Fibroblast of skin of back (primary cell): ENCODE measurements around the gene GMDS.
"Not testable (repeated sequence)": the region's sequence is repeated elsewhere in the genome, so short reads cannot be mapped to it uniquely, and the experiment has no call there.

Source experiments
- DNase-seq: peaks from one replicate; pipeline ENCODE4 v3.0.0-alpha.2; 2013

GMDS gene

GRCh38 chr6:1703091-1703855, 542.1 kb downstream of the GMDS start:
- DNase-seq = no peak

- no peak for DNase-seq
These were observed 542.8 kb downstream of the GMDS start for GRCh38 chr6:1702580-1703051.

- DNase-seq = peak; percentile 98
These were observed 543.6 kb downstream of the GMDS start for GRCh38 chr6:1701668-1702353.

- peak; percentile 57 for DNase-seq
These were observed 545.0 kb downstream of the GMDS start for GRCh38 chr6:1700278-1700967.

- no peak for DNase-seq
These were observed 546.9 kb downstream of the GMDS start for GRCh38 chr6:1698527-1698926.

GRCh38 chr6:1697688-1698351, 547.6 kb downstream of the GMDS start:
- DNase-seq = no peak

GRCh38 chr6:1696463-1696850, 548.9 kb downstream of the GMDS start:
- no peak for DNase-seq

- peak; percentile 61 for DNase-seq
These were observed 549.6 kb downstream of the GMDS start for GRCh38 chr6:1695546-1696462.

GRCh38 chr6:1691828-1692227, 553.6 kb downstream of the GMDS start:
- not testable (repeated sequence) for DNase-seq

- DNase-seq = not testable (repeated sequence)
These were observed 554.7 kb downstream of the GMDS start for GRCh38 chr6:1690656-1691055.

- DNase-seq = peak; percentile 18
These were observed 556.3 kb downstream of the GMDS start for GRCh38 chr6:1689141-1689540.

- peak; percentile 64 for DNase-seq
These were observed 557.0 kb downstream of the GMDS start for GRCh38 chr6:1688396-1688795.

- no peak for DNase-seq
These were observed 558.0 kb downstream of the GMDS start for GRCh38 chr6:1687402-1687801.

- DNase-seq = peak; percentile 99
These were observed 559.0 kb downstream of the GMDS start for GRCh38 chr6:1686117-1687098.

GRCh38 chr6:1679688-1680068, 565.7 kb downstream of the GMDS start:
- DNase-seq = no peak

- DNase-seq = peak; percentile 63
These were observed 566.2 kb downstream of the GMDS start for GRCh38 chr6:1679031-1679687.

GRCh38 chr6:1678201-1678600, 567.2 kb downstream of the GMDS start:
- DNase-seq = no peak

GRCh38 chr6:1672379-1672778, 573.0 kb downstream of the GMDS start:
- no peak for DNase-seq

GRCh38 chr6:1670711-1671462, 574.5 kb downstream of the GMDS start:
- DNase-seq = peak; percentile 64
